Limb (tissue), 2 donors: ENCODE measurements around the gene MYH7B.

Experiments used
- DNase-seq, 2 donors: peaks; one replicate each; pipeline ENCODE4 v3.0.0-alpha.2; 2016; ENCODE audit errors: extremely low spot score in 2 of 2

The MYH7B gene

DNA sequence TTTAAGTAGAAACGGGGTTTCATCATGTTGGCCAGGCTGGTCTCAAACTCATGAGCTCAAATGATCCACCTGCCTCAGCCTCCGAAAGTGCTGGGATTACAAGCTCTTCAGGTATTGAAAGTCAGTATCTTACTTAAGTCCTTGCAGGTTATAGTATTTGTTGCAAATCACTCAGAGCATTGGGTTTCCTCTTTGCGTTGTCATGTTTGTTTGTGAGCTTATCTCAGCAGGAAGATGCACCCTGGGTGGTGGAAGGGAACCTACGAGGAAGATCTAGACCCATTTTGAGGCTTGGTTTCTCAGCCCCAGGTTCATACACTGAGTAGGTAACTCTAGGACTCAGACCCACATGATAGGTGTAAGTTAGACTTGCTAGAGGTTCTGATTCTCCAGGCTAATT, 18.6 kb downstream of the MYH7B start:
- DNase-seq, result no peak

DNA sequence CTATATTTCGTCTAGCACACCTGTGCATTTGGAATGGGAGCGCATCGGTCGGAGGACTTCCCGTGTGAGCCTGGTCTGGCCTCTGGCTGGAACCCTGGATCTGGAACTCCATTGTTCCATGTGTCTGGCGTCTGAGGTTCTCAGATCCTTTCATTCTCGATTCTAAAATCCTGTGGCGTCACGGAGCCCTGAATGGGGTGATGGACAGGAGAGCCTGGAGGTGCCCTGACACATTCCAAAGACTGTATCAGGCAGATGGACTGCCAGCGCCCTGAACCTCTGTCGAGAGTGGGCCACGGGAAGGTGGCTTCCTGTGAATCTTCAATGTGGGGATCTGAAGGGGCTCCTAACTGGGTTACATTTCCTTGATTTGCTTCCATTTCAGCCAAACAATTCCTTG, 20.6 kb downstream of the MYH7B start:
- DNase-seq, result no peak

DNA sequence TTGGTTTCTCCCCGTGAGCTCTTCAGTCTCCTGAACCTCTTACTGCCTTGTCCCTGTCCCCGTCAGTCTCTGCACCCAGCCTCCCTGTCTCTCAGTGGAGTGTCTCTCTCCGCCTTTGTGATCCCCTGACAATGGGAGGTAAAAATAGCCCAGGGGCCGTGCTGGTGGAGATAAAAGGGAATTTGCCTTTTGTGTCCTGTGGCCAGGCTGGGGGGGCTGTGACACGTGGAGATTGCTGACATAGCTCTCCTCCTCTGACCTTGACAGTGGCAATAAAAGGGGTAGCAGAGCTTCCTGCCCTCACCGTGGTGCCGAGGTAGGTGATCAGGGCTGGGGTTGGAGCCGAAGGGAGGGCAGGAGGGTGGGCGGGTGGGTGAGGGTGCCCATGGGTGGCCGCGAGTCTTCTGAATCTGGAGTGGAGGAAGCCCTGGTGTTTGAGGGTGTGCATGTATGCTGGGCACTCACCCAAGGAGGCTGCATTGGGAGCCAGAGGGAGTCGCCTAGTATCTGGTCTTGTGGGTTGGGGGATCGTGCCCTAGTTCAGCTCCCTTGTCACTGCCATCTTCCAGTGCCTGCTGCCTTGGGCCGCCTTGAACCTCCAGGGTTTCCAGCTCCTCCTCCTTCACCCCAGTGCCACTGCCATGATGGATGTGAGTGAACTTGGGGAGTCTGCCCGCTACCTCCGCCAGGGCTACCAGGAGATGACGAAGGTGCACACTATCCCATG, 21.9 kb downstream of the MYH7B start:
- DNase-seq, result no peak

DNA sequence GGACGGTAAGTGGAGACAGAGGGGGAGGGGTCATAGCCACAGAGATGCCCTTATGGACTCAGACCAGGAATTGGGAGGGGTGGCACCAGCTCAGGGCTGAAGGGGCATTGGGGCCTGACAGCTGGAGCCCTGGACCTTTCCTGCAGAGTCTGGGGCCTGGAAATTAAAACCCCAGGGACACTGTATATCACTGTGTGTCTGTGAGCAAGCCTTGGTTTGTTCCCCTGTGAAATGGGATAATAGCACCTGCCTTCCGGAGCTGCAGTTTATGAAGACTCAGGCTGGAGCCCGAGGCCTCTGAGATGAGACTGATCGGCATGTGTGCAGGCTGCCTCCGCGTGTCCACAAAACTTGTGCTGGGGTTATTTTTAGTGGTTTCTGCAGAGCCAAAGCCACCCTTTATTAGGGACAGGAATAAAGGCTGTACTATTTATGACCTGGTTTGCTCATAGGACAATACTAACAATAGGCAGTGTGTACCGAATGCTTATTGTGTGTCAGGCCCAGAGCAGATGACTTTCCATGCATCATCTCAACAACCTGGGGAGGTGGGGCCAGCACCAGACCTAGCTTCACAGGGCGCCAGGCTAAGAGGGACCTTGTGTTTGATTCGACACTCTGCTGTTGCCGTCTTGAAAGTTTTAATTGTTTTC, 22.6 kb downstream of the MYH7B start:
- peak in 1 of 2 donors; percentile 13 for DNase-seq

DNA sequence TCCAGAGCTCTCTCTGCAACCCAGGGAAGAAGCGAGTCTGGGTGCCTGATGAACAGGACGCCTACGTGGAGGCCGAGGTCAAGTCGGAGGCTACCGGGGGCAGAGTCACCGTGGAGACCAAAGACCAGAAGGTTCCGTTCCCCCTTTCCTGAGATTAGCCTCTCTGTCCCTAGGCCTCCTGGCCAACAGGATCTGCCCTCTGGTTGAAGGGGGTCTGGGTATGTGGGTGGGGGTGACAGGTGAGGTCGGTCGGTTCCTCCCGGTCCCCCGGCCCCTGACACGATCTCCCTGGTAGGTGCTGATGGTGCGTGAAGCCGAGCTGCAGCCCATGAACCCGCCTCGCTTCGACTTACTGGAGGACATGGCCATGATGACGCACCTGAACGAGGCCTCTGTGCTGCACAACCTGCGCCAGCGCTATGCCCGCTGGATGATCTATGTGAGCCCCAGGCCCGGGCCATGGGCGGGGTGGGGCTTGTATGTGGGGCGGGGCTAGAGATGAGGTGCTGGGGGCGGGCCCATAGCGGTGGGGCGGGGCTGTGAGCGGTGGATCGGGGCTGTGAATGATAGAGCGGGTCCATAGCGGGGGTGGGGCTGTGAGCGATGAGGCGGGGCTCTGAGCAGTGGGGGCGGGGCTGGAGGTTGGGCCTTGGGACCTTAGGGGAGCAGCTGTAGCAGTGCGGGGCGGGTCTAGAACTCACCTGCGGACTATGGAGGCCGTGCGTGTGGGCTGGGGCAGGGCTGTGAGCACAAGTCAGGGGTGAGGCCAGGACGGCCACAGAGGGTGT, 23.9 kb downstream of the MYH7B start:
- DNase-seq, result peak in 1 of 2 donors; percentile 51

DNA sequence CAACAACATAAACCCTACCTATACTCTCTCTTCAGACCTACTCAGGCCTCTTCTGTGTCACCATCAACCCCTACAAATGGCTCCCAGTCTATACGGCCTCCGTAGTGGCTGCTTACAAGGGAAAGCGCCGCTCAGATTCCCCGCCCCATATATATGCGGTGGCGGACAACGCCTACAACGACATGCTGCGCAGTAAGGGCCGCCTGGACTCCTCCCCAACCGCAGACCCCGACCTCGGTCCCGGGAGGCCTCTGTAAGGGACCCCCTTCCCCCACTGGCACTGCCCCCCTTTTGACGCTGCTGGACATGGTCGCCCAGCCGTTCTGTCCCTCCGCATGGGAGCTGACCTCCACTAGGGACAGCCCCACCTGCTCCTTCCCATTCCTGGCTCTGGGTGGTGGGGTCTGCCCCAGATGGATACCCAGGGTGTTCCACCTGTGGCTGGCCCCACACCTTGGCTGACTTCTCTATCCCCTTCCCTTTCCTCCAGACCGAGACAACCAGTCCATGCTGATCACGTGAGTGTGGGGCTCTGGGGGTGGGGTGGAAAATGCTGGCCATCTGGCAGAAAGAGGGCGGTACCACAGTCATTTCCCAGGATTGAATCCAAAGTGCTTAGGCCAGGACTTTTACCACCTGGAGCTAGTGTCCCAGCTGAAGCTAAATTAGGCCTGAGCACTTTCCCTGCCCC, 25.0 kb downstream of the MYH7B start:
- DNase-seq, result no peak

DNA sequence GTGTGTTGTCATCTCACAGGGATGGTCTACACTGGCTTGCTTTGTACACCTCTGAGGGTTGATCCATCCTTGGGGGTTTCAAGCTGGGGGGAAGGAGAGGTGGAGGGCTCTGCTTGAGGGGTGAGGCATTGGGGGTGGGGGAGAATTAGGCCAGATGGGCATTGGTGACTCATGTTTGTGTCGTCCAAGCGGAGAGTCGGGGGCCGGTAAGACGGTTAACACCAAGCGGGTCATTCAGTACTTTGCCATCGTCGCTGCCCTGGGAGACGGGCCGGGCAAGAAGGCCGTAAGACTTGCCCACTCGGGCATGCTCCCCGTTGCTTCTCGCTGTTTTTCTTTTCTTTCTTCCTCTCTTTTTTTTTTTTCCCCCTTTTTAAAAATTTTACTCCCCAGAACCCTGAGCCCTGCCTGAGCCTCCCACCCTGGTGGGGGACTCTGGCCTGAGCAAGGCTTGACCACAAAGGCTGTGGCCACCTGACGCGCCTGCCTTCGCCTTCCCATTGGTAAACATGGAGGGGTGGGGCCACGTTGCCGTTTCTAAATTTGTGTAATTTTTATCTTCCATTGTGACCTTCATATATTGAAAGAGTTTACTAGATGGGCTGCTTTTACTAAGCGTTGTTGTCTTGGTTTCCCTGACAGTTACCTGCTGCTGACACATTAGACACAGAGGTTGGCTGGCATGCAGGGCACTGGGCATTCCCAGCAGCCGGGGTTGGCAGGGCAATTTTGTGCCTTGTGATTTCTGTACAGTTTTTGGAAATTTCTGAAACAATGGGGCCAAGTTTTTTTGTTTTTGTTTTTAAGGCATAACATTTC, 26.8 kb downstream of the MYH7B start:
- DNase-seq, result no peak

DNA sequence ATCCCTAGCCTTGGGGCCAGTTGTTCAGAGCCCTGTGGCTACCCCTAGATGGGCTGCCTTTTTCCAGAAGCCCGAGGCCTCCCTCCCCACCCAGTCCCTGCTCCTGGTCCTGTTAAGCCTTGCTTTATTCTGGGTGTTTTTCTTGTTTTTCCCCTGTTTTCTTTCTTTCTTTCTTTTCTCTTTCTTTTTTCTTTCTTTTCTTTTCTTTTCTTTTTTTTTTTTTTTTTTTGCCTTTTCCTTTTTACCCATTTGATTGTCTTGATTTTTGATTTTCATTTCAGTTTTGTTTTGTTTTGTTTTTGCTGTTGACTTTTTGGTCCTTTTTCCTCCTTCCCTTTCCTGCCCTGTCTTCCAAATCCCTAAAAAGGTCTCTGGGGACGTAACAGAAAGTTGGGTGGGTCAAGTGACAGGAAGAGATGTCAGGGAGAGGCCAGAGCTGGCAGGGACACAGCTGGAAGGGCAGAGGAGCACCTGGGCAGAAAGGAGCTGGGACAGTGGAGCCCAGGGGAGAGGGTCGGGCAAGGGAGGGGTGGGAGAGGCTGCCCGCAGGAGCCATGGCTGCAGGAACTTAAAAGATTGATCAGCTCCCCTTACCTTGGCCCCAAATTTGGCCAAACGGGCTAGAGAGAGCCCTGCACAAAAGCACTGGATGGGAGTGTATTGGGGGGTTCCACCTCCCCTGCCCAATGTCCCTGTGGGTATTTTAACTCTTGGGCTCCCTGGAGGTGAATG, 27.6 kb downstream of the MYH7B start:
- no peak for DNase-seq

DNA sequence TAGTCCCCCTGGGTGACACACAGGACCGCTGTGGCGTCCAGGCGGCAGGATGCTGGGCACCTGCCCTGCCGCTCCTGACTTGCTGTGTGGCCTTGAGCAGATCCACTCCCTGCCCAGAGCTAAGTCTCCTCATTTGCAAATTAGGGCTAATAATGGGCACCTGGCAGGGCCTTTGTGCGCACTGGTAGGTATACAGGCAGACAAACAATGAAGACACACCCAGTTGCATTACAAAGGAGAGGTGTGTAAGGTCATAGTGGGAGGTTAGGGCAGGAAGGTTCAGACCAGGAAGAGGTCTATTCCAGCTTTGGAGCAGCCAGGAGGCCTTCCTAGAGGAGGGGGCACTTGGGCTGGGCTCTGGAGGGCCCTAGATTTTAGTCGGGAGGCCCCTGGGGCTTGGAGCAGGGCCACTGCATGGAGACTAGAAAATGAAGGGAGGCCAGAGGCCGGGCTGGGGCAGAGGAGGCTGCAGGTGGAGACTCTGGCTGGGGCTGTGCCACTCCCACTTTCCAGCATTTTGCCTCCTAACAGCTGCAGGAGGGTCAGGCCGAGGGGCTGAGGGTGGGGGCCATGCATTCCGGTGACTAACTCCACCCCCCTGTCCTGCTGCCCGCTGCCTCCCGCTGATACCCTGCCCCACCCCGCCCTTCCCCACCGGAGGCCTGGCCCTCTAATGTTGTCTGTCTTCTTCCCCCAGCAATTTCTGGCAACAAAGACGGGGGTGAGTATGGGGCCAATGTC, 28.5 kb downstream of the MYH7B start:
- DNase-seq, result no peak

DNA sequence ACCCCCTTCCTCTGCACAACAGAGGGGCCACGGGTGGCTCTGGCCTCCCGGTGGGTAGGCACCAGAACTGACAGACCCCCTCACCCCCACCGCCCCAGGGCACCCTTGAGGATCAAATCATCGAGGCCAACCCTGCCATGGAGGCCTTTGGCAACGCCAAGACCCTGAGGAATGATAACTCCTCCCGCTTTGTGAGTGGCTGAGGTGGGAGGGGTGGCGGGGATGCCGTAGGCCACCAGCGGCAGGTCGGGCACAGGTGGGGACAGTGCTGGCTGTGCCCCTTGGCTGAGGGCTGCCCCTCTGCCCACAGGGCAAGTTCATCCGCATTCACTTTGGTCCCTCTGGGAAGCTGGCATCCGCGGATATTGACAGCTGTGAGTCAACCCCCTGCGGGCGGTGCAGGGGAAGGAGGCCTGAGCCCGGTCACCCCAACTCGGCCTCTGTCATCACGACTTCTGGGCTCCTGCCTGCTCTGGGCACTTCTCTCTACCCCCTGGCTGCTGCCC, 29.1 kb downstream of the MYH7B start:
- DNase-seq, result no peak

DNA sequence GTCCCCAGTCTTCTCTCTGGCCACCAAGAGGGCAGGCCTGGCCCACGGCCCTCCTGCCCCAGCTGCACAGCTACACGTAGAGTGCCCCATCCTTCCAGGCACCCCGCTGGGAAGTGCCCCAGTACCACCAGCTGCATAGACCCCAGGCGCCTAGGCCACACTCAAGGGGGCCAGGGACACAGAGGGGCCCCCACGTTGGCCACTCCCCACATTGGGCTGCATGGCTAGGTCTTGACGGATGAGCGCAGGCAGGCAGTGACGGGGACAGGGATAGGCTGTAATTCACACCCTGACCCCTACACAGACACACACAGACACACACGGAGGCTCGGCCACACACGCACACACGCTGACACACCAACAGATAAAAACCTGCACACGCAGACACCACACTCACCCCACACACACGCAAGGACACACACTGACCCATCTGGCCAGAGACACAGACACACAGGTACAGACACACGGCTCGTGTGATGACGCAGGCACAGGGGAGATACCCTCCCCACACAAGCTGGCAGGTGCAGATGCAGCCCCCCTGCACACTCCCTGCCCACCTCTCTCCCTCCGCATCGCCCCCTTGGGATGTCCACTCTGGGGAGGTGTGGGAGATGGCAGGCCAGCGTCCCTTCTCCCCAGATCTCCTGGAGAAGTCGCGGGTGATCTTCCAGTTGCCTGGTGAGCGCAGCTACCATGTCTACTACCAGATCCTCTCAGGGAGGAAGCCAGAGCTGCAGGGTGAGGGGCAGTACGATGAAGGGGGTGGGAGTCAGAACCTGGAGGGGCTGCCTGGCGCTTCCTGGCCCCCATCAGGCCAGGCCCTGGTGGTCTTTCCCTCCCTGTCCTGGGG, 30.0 kb downstream of the MYH7B start:
- DNase-seq, result no peak

DNA sequence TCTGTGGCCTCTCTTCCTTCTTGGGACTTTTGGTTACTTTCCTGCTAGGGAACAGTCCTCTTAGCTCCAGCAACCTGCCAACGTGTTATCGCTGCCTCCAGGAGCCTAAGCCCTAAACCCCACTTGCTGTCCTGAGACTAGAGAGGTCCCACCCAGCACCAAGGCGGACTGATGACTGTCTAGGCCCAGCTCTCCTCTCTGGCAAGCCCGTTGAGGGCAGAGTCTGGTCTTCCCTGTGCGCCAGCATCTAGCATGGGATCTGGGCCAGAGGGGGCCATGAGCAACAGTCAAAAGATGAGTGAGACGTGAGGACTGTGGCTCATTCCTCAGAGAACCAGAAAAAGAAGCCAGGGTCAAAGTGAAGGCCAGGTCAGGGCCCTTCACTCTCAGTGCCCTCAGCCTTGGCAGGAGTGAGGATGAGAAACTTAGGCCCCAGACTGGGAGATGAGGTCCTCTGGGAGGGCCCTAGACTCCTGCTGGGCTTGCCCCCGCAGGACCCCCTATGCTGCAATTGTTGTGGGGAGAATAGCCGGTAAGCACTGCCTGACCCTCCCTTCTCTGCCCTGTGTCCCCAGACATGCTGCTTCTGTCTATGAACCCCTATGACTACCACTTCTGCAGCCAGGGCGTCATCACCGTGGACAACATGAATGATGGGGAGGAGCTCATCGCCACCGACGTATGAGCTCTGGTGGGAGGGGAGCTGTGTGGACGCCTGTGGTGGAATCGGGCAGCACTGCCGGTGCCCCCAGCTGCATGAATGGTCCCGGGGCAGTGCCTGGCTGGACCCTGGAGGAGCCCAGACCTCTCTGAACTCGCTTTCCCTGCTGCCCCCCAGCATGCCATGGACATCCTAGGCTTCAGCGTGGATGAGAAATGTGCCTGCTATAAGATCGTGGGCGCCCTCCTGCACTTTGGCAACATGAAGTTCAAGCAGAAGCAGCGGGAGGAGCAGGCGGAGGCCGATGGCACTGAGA, 30.9 kb downstream of the MYH7B start:
- no peak for DNase-seq

DNA sequence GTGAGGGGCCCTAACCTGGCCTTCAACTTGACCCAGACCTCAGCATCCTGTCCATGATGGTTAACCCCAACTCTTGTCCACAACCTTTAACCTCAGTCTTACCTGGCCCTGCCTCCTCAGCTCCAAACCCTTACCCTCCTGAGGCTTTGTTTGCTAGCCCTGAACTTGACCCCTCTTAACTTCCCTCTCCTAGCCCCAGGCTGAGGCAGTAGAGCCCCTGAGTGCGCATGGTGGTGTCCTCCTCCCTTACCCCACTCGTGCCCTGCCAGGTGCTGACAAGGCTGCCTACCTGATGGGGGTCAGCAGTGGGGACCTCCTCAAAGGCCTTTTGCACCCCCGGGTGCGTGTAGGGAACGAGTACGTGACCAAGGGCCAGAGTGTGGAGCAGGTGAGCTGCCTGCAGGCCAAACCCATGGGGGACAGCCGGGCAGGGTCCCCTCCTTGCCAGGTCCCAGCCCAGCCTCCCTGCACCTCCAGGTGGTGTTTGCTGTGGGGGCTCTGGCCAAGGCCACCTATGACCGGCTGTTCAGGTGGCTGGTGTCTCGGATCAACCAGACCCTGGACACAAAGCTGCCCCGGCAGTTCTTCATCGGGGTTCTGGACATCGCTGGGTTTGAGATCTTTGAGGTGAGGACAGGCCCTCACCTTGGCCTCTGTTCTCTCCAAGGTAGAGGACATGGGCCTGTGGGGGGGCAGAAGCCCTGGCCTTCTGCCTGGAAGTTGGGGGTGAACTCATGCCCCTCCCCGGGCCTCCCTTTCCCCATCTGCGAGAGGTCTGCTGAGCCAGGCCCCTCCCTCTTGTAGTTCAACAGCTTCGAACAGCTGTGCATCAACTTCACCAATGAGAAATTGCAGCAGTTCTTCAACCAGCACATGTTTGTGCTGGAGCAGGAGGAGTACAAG, 31.9 kb downstream of the MYH7B start:
- peak in 1 of 2 donors; percentile 56 for DNase-seq

DNA sequence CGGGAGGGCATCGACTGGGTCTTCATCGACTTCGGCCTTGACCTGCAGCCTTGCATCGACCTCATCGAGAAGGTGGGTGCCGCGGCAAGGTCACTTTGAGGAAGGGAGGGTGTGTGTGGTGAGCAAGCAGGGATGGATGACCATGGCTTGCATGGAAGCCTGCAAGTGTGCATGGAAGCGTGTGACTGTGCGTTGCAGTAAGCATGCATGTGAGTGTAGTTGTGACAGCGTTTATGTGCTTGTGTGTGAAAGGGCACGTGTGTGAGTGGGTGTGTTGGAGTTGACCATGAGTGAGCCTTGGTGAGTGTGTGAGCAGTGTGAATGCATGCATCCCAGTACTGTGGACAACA, 32.5 kb downstream of the MYH7B start:
- DNase-seq, result no peak

DNA sequence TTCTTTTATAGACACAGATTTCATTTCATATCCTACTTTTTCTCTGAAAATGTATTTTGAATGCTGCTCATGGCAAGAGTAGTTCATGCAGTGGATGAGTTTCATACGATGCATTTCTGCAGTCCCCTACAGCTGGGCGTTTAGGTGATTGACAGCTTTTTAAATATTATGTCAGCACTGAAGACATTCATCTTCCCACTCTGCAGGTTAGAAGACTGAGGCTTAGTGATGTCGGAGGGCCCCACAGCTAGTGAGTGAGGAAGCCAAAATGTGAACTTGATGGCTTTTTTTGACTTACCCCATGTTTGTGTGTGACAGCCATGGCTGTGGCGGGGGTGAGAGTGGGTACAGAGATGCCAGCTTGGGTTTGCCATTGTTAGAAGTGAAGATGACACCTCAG, 33.5 kb downstream of the MYH7B start:
- no peak for DNase-seq

DNA sequence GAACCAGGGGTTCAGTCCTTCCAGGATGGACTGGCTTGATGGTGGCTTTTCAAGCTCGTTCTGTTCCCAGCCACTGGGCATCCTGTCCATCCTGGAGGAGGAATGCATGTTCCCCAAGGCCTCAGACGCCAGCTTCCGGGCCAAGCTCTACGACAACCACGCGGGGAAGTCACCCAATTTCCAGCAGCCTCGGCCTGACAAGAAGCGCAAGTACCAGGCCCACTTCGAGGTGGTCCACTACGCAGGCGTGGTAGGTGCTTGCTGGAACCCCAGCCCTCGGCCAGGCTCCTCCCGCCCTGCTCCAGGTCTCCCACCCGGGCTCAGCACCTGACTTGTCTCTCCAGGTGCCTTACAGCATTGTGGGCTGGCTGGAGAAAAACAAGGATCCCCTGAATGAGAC, 34.0 kb downstream of the MYH7B start:
- no peak for DNase-seq
